Stimulated activated naive CD8-positive, alpha-beta T cell treated with anti-CD3 and anti-CD28 coated beads, Interleukin-15, Interleukin-2, amounts not matched to agents 100 U/mL and 50 U/mL, for 24 hours (primary cell): ENCODE measurements around the gene GPR139.

ENCODE experiments used
- ATAC-seq: fragments of 150-1000 bp; cut with Tn5 transposase; one replicate; pipeline ENCODE4 v1.10.0; 2021
- DNase-seq: peaks from one replicate; pipeline ENCODE4 v3.0.0; 2021

GPR139 gene

DNA sequence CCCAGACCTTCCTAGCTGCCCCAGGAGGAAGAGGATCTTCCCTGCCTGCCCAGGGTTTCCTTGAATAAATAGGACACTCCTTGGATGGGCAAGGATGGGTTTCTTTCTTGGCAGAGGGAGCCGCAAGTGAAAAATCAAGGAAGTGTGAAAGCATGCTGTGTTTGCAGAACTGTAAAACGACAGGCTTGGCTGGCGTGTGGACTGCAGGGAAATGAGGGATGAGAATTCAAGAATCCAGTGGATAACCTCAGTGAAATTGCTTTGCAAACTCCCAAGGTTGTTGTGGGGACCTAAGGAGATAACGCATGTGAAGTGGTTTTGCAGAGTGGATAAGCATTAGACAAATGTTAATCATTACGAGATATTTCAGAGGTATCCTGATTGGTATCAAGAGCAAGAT, 20.4 kb downstream of the GPR139 start:
- no peak for ATAC-seq

GRCh38 chr16:20051611-20052010, 22.1 kb downstream of the GPR139 start:
- ATAC-seq (no peak), DNase-seq (no peak)

More for the DNA sequence above, 20.4 kb downstream of the GPR139 start:
- DNase-seq: no peak

DNA sequence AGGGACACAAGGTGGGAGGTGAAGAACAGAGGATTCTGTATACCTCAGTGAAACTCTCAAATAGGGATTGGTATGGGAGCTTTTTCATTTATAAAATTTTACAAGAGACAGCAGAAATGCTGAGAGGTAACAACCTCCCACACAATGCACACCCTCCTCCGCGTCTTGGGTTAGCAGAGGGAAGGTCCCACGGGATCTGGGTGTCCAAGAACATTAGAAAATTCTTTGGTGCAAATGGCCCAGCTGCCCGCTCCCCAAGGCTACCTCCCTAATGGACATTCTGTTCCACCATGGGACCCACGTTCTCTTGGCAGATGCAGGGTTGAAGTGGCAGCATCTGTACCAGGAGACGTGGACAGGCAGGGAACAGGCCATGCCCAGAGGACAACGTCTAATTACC, 22.5 kb downstream of the GPR139 start:
- DNase-seq (no peak), ATAC-seq (no peak)

GRCh38 chr16:20049831-20050230, 23.9 kb downstream of the GPR139 start:
- DNase-seq (no peak), ATAC-seq (no peak)

DNA sequence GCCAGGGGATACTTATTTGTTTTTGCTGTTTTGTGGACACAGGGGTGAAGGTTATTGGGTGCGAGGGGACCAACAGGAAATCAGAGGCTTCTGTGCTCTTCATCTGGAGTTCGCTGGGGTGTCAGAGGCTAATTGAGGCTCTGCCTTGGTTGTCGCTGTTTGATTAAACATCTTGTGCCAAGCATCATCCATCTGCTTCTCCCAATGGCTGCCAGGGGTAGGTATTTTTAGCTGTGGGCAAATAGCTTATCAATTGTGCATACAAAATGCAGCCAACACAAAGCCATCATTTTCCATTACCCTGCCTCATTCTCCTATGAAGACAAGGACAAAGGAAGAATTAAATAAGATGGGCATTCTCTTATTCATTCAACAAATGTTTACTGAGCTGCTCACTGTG, 27.8 kb downstream of the GPR139 start:
- ATAC-seq: no peak
- no peak for DNase-seq

DNA sequence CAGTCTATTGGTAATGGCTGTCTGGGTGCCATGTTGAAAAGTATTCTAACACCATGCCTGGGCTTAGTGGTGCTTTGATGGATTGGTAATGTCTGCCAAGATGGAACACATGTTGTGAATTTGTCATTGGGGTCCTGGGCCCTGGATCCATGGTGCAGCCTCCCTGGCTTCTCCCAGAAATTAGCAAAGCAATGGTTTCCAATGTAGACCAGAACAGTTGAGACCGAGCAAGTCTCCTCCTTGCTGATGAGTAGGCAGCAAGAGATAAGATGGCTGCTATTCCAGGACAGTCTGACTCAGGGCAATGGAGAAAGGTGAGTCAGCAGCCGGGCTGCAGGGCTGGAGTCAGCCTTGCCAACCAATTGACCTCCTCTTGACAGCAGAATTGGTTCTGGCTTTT, 30.8 kb downstream of the GPR139 start:
- ATAC-seq: no peak

DNA sequence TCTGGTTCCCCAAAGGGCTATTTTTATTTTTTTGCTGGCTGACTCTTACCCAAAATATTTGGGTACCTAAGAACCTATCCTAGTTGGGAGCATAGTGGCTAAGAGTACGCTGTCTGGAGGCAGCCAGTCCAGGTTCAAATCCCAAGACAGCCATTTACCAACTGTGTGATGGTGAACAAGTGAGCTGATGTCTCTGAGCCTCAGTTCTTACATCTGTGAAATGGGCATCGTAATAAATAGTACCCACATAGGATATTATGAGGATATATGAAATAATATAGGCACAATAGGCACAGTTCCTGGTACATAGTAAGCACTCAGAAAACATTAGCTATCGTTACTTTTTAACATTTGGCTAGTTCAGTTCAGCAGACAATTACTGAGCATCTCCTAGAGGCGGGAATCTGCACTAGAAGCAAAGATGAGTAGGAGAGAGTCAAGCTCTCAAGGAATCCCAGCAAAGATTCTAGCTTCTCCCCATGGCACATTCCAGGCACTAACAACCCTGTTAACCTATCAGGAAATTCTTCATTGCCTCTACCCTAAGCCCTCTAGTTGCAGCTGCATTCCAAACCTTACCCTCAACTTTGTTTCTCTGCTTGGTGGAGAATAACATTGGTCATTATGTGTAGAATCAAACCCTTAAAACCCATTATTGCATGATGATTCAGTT, 31.6 kb downstream of the GPR139 start:
- DNase-seq: no peak
- no peak for ATAC-seq

More for the DNA sequence above, 30.8 kb downstream of the GPR139 start:
- no peak for DNase-seq

DNA sequence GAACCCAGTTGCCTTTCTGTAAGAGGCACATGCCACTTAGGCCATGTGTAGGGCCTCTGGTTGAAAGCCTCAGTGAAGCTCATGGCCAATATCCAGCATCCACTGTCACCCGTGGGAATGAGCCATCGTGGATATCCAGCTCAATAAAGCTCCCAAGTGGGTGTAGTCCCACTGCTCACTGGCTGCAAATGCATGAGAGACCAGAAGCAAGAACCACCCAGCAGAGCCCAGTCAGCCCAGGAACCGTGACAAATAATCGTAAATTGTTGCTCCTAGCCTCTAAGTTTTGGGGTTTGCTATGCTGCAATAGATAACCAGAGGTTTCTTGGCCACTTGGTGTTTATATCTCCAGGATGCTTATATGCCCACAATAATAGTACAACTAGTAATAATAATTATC, 33.7 kb downstream of the GPR139 start:
- ATAC-seq (no peak), DNase-seq (no peak)

DNA sequence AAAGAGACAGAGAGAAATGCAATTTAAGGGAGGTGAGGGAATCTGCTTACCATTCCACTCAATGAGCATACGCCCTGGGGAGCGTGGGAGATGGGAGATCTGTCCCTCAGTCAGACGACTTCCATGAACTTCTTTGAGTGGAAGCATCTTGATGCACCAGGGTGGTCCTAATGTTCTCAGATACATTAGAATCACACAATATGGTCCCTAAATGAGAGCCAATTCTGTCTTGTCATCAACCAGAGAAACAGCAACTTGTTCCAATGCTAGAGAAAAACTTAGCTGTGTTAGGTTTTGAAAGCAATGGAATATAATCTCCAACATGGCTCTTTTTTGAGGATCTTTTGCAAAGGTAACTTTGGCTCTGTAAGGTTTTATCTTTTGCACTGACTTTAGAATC, 44.1 kb downstream of the GPR139 start:
- ATAC-seq (no peak), DNase-seq (no peak)

DNA sequence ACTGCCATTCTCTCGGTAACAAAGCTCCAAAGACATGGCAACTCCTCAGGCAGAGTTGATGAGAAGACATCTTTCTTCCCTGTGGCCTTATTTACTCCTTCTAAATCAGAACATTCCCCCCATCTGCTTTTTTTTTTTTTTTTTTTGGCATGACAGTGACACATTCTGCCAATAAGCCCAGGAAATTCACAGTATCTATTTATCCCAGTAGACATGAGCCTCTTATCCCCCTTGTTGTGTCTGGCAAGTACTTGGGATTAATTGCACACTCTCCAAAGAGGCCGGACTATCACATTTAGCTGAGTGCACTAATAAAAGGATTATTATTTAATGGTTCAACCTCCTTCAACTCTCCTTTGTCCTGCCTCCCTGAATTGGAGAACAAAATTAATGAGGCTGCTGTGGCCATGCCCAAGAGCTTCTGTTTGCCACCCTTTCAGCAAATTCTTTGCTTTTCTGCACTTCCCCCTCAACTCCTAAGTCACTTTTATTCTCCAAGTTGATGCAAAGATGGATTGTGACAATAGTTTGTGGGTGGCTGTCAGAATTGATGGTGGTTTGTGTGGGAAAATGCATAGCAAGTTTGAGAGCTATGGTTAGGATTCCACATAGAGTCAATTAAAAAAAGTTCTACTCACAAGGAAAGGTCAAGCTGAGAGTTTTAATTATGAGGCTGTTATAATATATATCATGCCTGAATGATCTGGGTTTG, 47.2 kb downstream of the GPR139 start:
- ATAC-seq: no peak

DNA sequence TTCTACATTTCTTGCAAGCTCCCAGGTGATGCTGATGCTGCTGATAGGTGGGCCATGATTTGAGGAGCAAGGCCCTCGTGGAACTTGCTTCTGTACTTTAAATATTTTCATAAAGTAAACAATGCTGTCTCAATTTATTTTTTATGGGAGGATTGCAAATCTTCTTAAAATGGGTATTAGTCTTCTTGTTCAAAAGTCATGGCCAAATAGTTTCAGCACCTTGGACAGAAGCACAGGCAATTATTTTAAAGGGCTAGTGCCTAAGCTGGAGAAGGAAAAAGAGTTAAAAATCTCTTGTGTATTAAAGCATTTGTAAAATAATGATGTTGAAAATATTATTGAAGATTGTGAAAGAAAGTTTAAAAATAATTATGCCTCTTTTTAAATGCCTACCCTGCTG, 50.5 kb downstream of the GPR139 start:
- DNase-seq (no peak), ATAC-seq (no peak)

More for the DNA sequence above, 47.2 kb downstream of the GPR139 start:
- DNase-seq: no peak

- ATAC-seq: no peak
- DNase-seq: no peak
These were observed 52.7 kb downstream of the GPR139 start for GRCh38 chr16:20020976-20021375.

DNA sequence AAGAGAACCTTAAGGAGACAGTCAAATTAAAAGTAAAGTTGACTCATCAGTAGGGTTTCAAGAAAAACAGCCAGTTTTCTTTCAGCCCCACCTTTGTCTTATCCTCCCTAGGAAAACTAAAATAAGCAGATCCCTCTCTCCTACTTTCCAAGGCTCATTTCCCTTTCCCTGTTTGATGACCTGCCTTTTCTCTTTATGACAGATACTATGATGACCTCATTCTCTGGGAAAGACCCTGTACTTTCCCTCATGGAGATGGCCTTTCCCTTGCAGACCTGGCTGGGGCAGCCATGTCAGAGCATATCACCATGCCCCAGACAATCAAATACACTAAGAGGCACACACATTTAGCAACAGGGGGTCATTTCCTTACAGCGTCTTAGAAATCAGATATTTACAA, 53.6 kb downstream of the GPR139 start:
- DNase-seq: no peak
- ATAC-seq: no peak

- ATAC-seq (no peak), DNase-seq (no peak)
These were observed 57.5 kb downstream of the GPR139 start for GRCh38 chr16:20016234-20016633.

DNA sequence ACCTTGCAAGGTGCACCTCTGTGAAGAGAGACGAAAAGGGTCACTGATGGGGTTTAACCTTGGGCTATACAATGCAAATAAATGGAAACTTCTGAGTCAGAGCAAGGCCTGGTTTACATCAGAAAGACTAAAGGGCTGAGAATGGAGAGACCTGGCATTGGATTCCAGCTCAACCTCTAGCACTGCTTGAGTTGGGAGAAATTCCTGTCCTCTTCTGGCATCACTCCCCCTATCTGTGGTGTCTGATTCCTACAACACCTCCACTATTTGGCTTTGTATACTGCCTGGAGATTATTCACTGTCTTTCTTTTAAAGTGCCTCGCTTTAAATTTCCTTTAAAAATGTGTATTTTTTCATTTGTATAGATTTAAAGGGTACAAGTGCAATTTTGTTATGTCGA, 68.8 kb downstream of the GPR139 start:
- ATAC-seq (no peak), DNase-seq (no peak)

DNA sequence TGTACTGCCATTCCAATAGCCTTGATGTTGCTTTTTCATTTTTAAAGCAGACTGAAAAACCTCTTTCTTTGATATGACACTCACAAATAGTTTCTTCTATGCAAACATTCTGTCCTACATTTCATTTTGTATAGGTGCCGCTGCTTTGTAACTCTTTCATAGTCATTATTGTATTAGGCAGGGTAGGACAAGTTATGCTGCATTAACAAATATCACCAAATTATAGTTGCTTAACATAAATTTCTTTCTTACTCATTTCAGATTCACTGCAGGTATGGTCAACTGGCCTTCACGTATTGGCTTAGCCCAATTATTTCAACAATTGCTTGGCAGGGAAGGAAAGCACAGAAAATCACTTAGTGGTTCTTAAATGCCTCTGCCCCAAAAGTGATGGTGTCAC, 70.8 kb downstream of the GPR139 start:
- no peak for ATAC-seq
- DNase-seq: no peak

- no peak for ATAC-seq
- no peak for DNase-seq
These were observed 71.6 kb downstream of the GPR139 start for GRCh38 chr16:20001856-20002707.

GRCh38 chr16:19997734-19998133, 76.0 kb downstream of the GPR139 start:
- no peak for ATAC-seq

GRCh38 chr16:19997264-19997663, 76.4 kb downstream of the GPR139 start:
- DNase-seq: no peak
- no peak for ATAC-seq

More at GRCh38 chr16:19997734-19998133, 76.0 kb downstream of the GPR139 start:
- no peak for DNase-seq

- DNase-seq (no peak), ATAC-seq (no peak)
These were observed 79.1 kb downstream of the GPR139 start for GRCh38 chr16:19994466-19995170.

- DNase-seq: no peak
- ATAC-seq: no peak
These were observed 82.1 kb downstream of the GPR139 start for GRCh38 chr16:19991614-19992013.

GRCh38 chr16:19984135-19984534, 89.6 kb downstream of the GPR139 start:
- ATAC-seq: no peak
- DNase-seq: no peak
